ENCODE results near the gene MRPL37.

DNA sequence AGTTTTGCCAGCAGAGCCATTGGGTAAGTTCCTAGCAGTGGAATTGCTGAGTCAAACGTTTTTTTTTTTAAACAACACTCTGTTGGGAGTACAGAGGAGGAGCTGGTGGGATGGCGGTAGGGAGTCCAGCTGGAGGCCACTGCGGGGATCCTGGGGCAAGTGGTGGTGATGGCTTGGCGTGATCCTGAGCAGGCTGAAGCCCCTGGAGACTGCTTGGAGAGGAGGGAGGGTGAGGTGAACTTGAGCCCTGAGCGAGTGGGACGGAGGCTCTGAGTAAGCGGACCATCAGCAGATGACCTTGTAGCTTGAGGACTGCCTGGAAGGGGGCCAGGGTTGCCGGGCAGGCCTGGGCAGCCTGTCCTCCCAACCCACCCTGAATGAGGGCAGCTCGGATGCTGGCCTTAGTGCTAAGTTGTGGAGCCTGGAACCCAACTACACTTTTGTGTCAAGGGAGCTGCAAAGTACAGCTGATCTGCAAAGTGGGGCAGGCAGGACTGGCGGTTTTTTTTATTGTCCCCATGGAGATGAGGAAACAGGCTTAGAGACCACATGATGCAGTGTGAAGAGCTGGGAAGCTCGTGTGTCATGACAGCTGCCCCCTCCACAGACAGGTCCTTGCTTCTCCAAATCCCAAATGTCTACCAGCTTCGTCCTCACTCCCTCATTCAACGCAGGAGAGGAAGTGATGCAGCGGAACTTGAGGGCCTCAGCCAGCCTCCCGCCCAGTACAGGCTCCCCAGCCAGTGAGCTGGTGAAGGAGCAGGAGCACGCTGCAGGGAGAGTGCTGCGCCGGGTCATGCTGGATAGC, 20.2 kb downstream of the MRPL37 start:
- TF ChIP-seq RFX5 (IDR thresholded peaks at IDR 0.05; ENCODE audit: low read depth, low read length) (no peak), POLR2A (IDR thresholded peaks at IDR 0.05; ENCODE audit: low read depth, low read length) (no peak), RCOR1 (IDR thresholded peaks at IDR 0.05; ENCODE audit: insufficient replicate concordance, low read length) (no peak), FOS (IDR thresholded peaks at IDR 0.05; ENCODE audit: low read depth, low read length) (no peak)
- TF ChIP-seq, protein P1, sequence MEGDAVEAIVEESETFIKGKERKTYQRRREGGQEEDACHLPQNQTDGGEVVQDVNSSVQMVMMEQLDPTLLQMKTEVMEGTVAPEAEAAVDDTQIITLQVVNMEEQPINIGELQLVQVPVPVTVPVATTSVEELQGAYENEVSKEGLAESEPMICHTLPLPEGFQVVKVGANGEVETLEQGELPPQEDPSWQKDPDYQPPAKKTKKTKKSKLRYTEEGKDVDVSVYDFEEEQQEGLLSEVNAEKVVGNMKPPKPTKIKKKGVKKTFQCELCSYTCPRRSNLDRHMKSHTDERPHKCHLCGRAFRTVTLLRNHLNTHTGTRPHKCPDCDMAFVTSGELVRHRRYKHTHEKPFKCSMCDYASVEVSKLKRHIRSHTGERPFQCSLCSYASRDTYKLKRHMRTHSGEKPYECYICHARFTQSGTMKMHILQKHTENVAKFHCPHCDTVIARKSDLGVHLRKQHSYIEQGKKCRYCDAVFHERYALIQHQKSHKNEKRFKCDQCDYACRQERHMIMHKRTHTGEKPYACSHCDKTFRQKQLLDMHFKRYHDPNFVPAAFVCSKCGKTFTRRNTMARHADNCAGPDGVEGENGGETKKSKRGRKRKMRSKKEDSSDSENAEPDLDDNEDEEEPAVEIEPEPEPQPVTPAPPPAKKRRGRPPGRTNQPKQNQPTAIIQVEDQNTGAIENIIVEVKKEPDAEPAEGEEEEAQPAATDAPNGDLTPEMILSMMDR (conservative IDR thresholded peaks at IDR 0.05; ENCODE audit: low read depth, low read length), result no peak

Data from IMR-90 (cell line).